OCI-LY7 (cell line): ENCODE results near the gene TMF1. TPM values are rescaled to one million over a fixed set of nuclear protein-coding genes. Genes with fewer than 3 reads are reported as not detected.

Source experiments
- BruUV-seq: library from RNA; stranded (reverse); fragments of 400-500 nt; replicated peaks from 2 replicates; lab custom pipeline; 2021; lab: Mats Ljungman, UMichigan
- CTCF ChIA-PET: fragments of 300-600 bp; sonication (Branson Sonifier 250); formaldehyde crosslinking; loops from one replicate; lab custom pipeline; 2022; ENCODE audit warnings: antibody characterized with exemption; ENCODE audit not compliant: unreplicated experiment; lab: Charles Lee
- POLR2A ChIA-PET: fragments of 300-600 bp; sonication (Branson Sonifier 250); formaldehyde crosslinking; loops from one replicate; lab custom pipeline; 2022; ENCODE audit warnings: antibody characterized with exemption; lab: Charles Lee
- DNase-seq: peaks from one replicate; pipeline ENCODE4 v3.0.0-alpha.2; 2015; ENCODE audit warnings: low spot score
- H2AFZ ChIP-seq: fragments of 200-600 bp; sonication (generic), shearing (Covaris generic); 2 replicates; pipeline ENCODE4 v1.6.1; 2014; ENCODE audit warnings: mild to moderate bottlenecking, antibody characterized with exemption, low read length, moderate library complexity
- H3K27ac ChIP-seq: fragments of 200-600 bp; sonication (generic); 2 replicates; pipeline ENCODE4 v1.5.1; 2014; ENCODE audit warnings: mixed run types, low read depth, mild to moderate bottlenecking, moderate library complexity, low read length, inconsistent platforms; ENCODE audit not compliant: poor library complexity, severe bottlenecking
- H3K36me3 ChIP-seq: fragments of 200-600 bp; sonication (generic); 2 replicates; pipeline ENCODE4 v1.6.1; 2014; ENCODE audit warnings: mild to moderate bottlenecking, antibody characterized with exemption, low read length, moderate library complexity, mixed read lengths; ENCODE audit not compliant: insufficient read depth
- H3K4me1 ChIP-seq: fragments of 200-600 bp; sonication (generic); 2 replicates; pipeline ENCODE4 v1.5.1; 2014; ENCODE audit warnings: mild to moderate bottlenecking, low read length; ENCODE audit not compliant: insufficient read depth, poor library complexity, severe bottlenecking
- H3K4me2 ChIP-seq: fragments of 200-600 bp; sonication (generic); 2 replicates; pipeline ENCODE4 v1.6.1; 2014; ENCODE audit warnings: mild to moderate bottlenecking, low read length
- H3K4me3 ChIP-seq: fragments of 200-600 bp; sonication (generic); 2 replicates; pipeline ENCODE4 v1.5.1; 2014; ENCODE audit warnings: mild to moderate bottlenecking, low read depth, low read length; ENCODE audit not compliant: poor library complexity, severe bottlenecking
- H3K79me2 ChIP-seq: fragments of 200-600 bp; sonication (generic); 2 replicates; pipeline ENCODE4 v1.6.1; 2016; ENCODE audit warnings: low read depth, mild to moderate bottlenecking, low read length, moderate library complexity, mixed read lengths; ENCODE audit not compliant: insufficient read depth
- H3K9me2 ChIP-seq: fragments of 200-600 bp; sonication (generic); 2 replicates; pipeline ENCODE4 v1.6.1; 2016; ENCODE audit warnings: mild to moderate bottlenecking, low read length, mixed read lengths; ENCODE audit not compliant: insufficient read depth
- H3K9me3 ChIP-seq: fragments of 200-600 bp; sonication (generic); 2 replicates; pipeline ENCODE4 v1.6.1; 2014; ENCODE audit warnings: mild to moderate bottlenecking, mixed run types, low read length, mixed read lengths
- H4K20me1 ChIP-seq: fragments of 200-600 bp; sonication (generic); 2 replicates; pipeline ENCODE4 v1.6.1; 2014; ENCODE audit warnings: mild to moderate bottlenecking, antibody characterized with exemption, low read length, moderate library complexity, mixed read lengths; ENCODE audit not compliant: insufficient read depth
- EZH2phosphoT487 ChIP-seq: fragments of 200-600 bp; sonication (generic); IDR thresholded peaks from 2 replicates; pipeline ENCODE4 v1.6.1; 2018; ENCODE audit warnings: low read depth, borderline replicate concordance, mild to moderate bottlenecking, mixed run types, antibody characterized with exemption, low read length, moderate library complexity, mixed read lengths
- intact Hi-C: fragments of 100-400 bp; cut with micrococcal nuclease; formaldehyde crosslinking; loops from one replicate; pipeline ENCODE4 v1.10.0; 2022; ENCODE audit not compliant: unreplicated experiment
- total RNA-seq, 2 experiments: library from RNA; depleted of rRNA in 1 of 2; stranded (reverse); fragments of >200 nt in 1 of 2; shearing (Covaris generic) in 1 of 2; gene quantifications; 2 replicates each; pipeline ENCODE4 v1.2.3, GENCODE V29; 2014 to 2022
- TF ChIP-seq, protein P1 (sequence below): fragments of 200-600 bp; sonication (generic); conservative IDR thresholded peaks from 2 replicates; pipeline ENCODE4 v1.5.1; 2014; ENCODE audit warnings: mild to moderate bottlenecking, antibody characterized with exemption, low read length, moderate library complexity, mixed read lengths

TMF1 gene
- total RNA-seq, 2 experiments from 2014 or later: 20.8 to 29.4 TPM

DNA sequence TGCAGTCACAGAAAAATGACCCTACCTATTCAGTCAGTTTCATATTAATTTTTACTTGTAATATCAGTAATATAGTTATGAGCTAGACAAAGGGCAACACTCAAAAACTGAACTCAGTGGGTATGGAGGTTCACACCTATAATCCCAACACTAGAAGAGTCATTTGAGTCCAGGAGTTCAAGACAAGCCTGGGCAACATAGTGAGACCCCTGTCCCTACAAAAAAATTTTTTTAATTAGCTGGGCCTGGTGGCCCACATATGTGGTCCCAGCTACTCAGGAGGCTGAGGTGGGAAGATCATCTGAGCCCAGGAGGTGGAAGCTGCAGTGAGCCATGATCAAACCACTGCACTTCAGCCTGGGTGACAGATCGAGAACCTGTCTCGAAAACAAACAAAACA lies 3.1 kb downstream of the TMF1 start:
- Histone ChIP-seq H3K4me2 (no peak overlapping the region), H3K4me3 (no peak overlapping the region), H3K27ac (no peak overlapping the region), H3K79me2 (peaks cover 39% of the 10 kb centered on the region), H3K36me3 (peaks cover 67% of the 10 kb centered on the region), H3K9me3 (no peaks in the 10 kb centered on the region), H2AFZ (no peak overlapping the region), H3K4me1 (peaks cover 16% of the 10 kb centered on the region), H4K20me1 (peaks cover 13% of the 10 kb centered on the region; the same call in 1 of the 2 replicates), H3K9me2 (no peaks in the 10 kb centered on the region)
- no peak for DNase-seq
- CTCF ChIA-PET: no interaction called here
- TF ChIP-seq, protein P1, sequence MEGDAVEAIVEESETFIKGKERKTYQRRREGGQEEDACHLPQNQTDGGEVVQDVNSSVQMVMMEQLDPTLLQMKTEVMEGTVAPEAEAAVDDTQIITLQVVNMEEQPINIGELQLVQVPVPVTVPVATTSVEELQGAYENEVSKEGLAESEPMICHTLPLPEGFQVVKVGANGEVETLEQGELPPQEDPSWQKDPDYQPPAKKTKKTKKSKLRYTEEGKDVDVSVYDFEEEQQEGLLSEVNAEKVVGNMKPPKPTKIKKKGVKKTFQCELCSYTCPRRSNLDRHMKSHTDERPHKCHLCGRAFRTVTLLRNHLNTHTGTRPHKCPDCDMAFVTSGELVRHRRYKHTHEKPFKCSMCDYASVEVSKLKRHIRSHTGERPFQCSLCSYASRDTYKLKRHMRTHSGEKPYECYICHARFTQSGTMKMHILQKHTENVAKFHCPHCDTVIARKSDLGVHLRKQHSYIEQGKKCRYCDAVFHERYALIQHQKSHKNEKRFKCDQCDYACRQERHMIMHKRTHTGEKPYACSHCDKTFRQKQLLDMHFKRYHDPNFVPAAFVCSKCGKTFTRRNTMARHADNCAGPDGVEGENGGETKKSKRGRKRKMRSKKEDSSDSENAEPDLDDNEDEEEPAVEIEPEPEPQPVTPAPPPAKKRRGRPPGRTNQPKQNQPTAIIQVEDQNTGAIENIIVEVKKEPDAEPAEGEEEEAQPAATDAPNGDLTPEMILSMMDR: no peak
- no peak for TF ChIP-seq EZH2phosphoT487
- POLR2A ChIA-PET: interaction anchor here (0.6 to 1.2 kb wide), 5 partner anchors 9 to 49 kb away, joined by 3 to 4 read pairs (median 3); no protein-coding TSS in a partner anchor
- intact Hi-C loops: no loop called here
- no TSS peak for BruUV-seq

DNA sequence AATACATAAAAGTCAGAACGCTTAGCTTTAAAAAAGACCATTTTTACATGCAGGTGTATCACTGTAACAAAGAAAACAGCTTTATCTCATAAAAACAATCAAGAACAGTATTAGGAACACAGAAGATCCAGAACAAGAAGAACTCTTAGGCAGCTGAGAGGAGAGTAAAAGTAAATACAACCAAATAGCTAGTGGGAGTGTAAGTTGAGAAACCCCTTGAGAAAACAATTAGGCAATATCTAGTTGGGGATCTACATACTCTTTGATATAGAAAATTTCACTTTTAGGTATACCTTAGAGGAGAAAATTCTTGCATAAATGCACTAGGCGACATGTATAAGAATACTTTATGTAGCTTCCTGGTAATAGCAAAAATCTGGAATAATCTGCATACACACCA lies 7.5 kb downstream of the TMF1 start:
- ChIA-PET POLR2A (interaction anchor here (0.7 to 1.6 kb wide), 6 partner anchors 9 to 1523 kb away, joined by 3 to 6 read pairs (median 3); partner anchors contain the start of gene ARL6IP5), CTCF (no interaction called here)

DNA sequence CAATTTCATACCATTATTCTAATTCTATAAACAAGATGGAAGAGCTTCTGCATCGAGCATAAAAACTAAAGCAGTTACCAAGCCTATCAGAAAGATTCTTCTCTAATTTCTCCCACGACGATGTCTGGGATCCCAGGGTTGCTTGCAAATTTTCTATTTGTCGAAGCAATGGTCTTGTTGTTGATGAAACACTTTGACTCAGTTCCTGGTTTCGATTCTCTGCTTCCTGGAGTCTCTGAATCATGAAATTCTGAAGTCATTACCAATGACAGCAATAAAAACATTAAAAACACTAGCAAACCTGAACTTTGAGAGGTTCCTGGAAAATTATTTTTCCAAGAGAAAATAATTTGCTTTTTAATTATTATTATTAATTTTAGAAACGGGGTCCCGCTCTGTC lies 18.7 kb downstream of the TMF1 start:
- peaks cover 93% of the 10 kb centered on the region for H3K36me3 ChIP-seq
- no peak overlapping the region for H3K27ac ChIP-seq
- POLR2A ChIA-PET: no interaction called here
- H3K4me1 ChIP-seq: no peaks in the 10 kb centered on the region
- intact Hi-C loops: no loop called here
- H4K20me1 ChIP-seq: no peaks in the 10 kb centered on the region
- no peaks in the 10 kb centered on the region for H3K9me3 ChIP-seq
- no peak overlapping the region for H3K4me3 ChIP-seq
- no peak overlapping the region for H3K4me2 ChIP-seq
- TF ChIP-seq EZH2phosphoT487: no peak
- TF ChIP-seq, protein P1: no peak
- H3K9me2 ChIP-seq: no peaks in the 10 kb centered on the region
- CTCF ChIA-PET: no interaction called here
- BruUV-seq: no TSS peak
- DNase-seq: no peak
- H2AFZ ChIP-seq: no peak overlapping the region
- H3K79me2 ChIP-seq: no peaks in the 10 kb centered on the region

More for the DNA sequence above, 7.5 kb downstream of the TMF1 start:
- no TSS peak for BruUV-seq
- no peak for DNase-seq
- H3K4me2 ChIP-seq: no peak overlapping the region
- no peaks in the 10 kb centered on the region for H3K9me3 ChIP-seq
- no peaks in the 10 kb centered on the region for H3K9me2 ChIP-seq
- no peak overlapping the region for H2AFZ ChIP-seq
- no peak for TF ChIP-seq EZH2phosphoT487
- TF ChIP-seq, protein P1: no peak
- no peak overlapping the region for H3K4me3 ChIP-seq
- peaks cover 87% of the 10 kb centered on the region for H3K36me3 ChIP-seq
- H3K79me2 ChIP-seq: peaks cover 16% of the 10 kb centered on the region
- intact Hi-C loops: no loop called here
- H3K4me1 ChIP-seq: no peaks in the 10 kb centered on the region
- H3K27ac ChIP-seq: no peak overlapping the region
- peaks cover 3% of the 10 kb centered on the region; the same call in 1 of the 2 replicates for H4K20me1 ChIP-seq
